ENCODE data around the gene DOK3.
"Not testable (repeated sequence)": the region's sequence is repeated elsewhere in the genome, so short reads cannot be mapped to it uniquely, and the experiment has no call there.

The DOK3 gene

GRCh38 chr5:177536386-177536785 is 26.8 kb upstream of the DOK3 start:
- no peak for TF ChIP-seq CTCF (conservative IDR thresholded peaks at IDR 0.05; ENCODE audit: low read depth, low read length)
- H3K4me3 ChIP-seq (ENCODE audit: low read length): no peak overlapping the region
- DNase-seq (ENCODE audit: low read depth): no peak

- no peak for DNase-seq (ENCODE audit: low read depth)
- H3K4me3 ChIP-seq (ENCODE audit: low read length): no peak overlapping the region
- peak; percentile 7 for TF ChIP-seq CTCF (conservative IDR thresholded peaks at IDR 0.05; ENCODE audit: low read depth, low read length)
These were observed 25.5 kb upstream of the DOK3 start for GRCh38 chr5:177535125-177535524.

- not testable (repeated sequence) for DNase-seq (ENCODE audit: low read depth); H3K4me3 ChIP-seq (ENCODE audit: low read length)
These were observed 24.8 kb upstream of the DOK3 start for GRCh38 chr5:177534433-177534832.

- no peak overlapping the region for H3K4me3 ChIP-seq (ENCODE audit: low read length)
- no peak for DNase-seq (ENCODE audit: low read depth)
- no peak for TF ChIP-seq CTCF (conservative IDR thresholded peaks at IDR 0.05; ENCODE audit: low read depth, low read length)
These were observed 21.7 kb upstream of the DOK3 start for GRCh38 chr5:177531209-177531940.

GRCh38 chr5:177530638-177531037 is 21.0 kb upstream of the DOK3 start:
- H3K4me3 ChIP-seq (ENCODE audit: low read length): no peak overlapping the region
- TF ChIP-seq CTCF (conservative IDR thresholded peaks at IDR 0.05; ENCODE audit: low read depth, low read length): no peak
- DNase-seq (ENCODE audit: low read depth): no peak

GRCh38 chr5:177529247-177530203 is 19.9 kb upstream of the DOK3 start:
- H3K4me3 ChIP-seq (ENCODE audit: low read length): no peak overlapping the region
- DNase-seq (ENCODE audit: low read depth): no peak
- no peak for TF ChIP-seq CTCF (conservative IDR thresholded peaks at IDR 0.05; ENCODE audit: low read depth, low read length)

GRCh38 chr5:177528631-177529030 is 19.0 kb upstream of the DOK3 start:
- no peak for DNase-seq (ENCODE audit: low read depth)
- H3K4me3 ChIP-seq (ENCODE audit: low read length): no peak overlapping the region
- TF ChIP-seq CTCF (conservative IDR thresholded peaks at IDR 0.05; ENCODE audit: low read depth, low read length): no peak
